HG02884 (cell line): ENCODE measurements around the gene IFI44L.

ENCODE experiments used
- ATAC-seq: cut with Tn5 transposase; IDR thresholded peaks from one replicate; pipeline ENCODE4 v1.9.1; 2021; ENCODE audit warnings: mild to moderate bottlenecking, moderate library complexity; ENCODE audit not compliant: unreplicated experiment

The IFI44L gene

GRCh38 chr1:78687315-78687714 is 67.1 kb downstream of the IFI44L start:
- ATAC-seq: no peak

DNA sequence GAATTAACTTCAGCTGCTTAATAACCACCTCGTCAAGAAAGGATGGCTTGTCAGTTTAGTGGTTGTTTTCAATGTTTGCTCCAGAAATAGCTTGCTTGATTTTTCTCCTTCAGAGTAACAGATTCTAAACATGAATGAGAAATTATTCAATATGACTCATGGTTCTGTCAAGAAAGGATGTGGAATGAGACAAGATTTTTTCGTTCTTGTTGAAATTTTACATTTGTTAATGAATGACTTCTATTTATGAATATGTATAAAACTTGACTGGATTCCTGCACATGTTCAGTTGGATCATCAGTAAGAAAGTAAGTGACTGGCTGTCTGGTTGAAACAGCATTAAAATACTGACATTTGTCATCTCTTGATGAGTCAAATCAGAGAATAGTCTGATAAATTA is 67.7 kb downstream of the IFI44L start:
- no peak for ATAC-seq

GRCh38 chr1:78688697-78689096 is 68.4 kb downstream of the IFI44L start:
- ATAC-seq: no peak

DNA sequence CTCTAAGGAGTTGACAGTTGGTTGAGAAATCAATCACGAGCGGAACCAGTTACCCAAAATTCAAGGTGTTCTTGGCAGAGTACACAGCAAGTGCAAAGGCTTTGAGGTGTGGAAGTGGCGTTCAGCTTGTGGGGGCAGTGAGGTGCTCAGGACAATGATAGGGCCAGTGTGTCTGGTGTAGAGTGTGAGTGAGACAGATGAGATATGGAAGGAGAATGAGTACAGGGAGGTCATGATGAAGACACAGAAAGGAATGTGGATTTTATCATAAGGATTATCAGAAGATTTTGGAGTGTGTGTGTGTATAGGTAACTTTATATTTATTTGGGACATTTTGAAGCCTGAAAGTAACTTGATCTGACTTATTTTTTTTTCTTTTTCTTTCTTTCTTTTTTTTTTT is 70.3 kb downstream of the IFI44L start:
- ATAC-seq: no peak

DNA sequence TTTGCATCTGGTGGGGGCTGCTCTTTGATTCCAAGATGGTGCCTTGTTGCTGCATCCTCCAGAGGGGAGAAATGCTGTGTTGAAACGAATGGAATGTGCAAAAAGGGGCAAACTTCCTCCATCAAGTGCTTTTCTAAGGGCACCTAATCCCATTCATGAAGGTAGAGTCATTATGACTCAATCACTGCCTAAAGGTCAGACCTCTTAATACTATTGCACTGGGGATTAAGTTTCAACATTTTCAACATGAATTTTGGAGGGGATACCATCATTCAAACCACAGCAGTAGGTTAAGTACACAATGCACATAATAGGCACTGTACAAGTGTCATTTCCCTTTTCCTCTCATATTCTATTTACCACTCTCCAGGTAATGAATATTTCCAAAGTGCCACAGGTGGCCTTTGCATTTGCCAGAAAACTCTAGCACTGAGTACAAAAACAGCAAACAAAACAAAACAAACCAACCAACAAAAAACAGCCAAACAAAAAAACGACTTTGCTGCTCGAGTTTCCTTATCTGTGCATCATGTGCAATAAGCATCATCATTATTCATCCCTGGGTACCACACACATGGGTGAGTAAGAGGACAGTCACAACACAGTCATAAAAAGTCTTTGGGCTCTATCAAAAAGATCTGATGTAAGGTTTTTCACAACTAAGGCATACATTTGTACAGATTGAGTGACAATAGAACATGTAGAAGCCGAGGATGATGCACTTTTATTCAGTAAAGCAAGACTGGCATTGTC is 71.9 kb downstream of the IFI44L start:
- no peak for ATAC-seq
